Measurements from ENCODE around the gene HOXB7.

Gene HOXB7

GRCh38 chr17:48599354-48599753, 11.5 kb downstream of the HOXB7 start:
- Histone ChIP-seq H3K27me3 (ENCODE audit: control insufficient read depth in 1 of 2, insufficient read depth in 2 of 2, low read length in 2 of 2) (peaks cover 85 to 95% of the 10 kb centered on the region in 2 donors), H3K27ac (ENCODE audit: low read depth, low read length) (no peak overlapping the region), H3K9me3 (ENCODE audit: control insufficient read depth in 1 of 2, low read length in 2 of 2) (no peaks in the 10 kb centered on the region), H3K36me3 (ENCODE audit: control insufficient read depth in 1 of 2, insufficient read depth in 2 of 2, low read length in 2 of 2) (no peaks in the 10 kb centered on the region), H3K4me3 (ENCODE audit: low read depth in 1 of 2, low read length in 2 of 2) (no peak overlapping the region), H3K9ac (ENCODE audit: low read depth in 1 of 2, low read length in 2 of 2) (no peak overlapping the region), H3K4me1 (ENCODE audit: control insufficient read depth in 1 of 2, insufficient read depth in 2 of 2, low read length in 2 of 2) (peaks cover 22 to 32% of the 10 kb centered on the region in 2 donors)

- no peak overlapping the region for H3K27ac ChIP-seq (ENCODE audit: low read depth, low read length)
- H3K4me3 ChIP-seq (ENCODE audit: low read depth in 1 of 2, low read length in 2 of 2): peak overlapping the region in 1 of 2 donors; percentile 66
- H3K4me1 ChIP-seq (ENCODE audit: control insufficient read depth in 1 of 2, insufficient read depth in 2 of 2, low read length in 2 of 2): peaks cover 22 to 32% of the 10 kb centered on the region in 2 donors
- H3K9me3 ChIP-seq (ENCODE audit: control insufficient read depth in 1 of 2, low read length in 2 of 2): no peaks in the 10 kb centered on the region
- H3K27me3 ChIP-seq (ENCODE audit: control insufficient read depth in 1 of 2, insufficient read depth in 2 of 2, low read length in 2 of 2): peaks cover 85 to 94% of the 10 kb centered on the region in 2 donors
- H3K9ac ChIP-seq (ENCODE audit: low read depth in 1 of 2, low read length in 2 of 2): peak overlapping the region in 1 of 2 donors; percentile 35
- no peaks in the 10 kb centered on the region for H3K36me3 ChIP-seq (ENCODE audit: control insufficient read depth in 1 of 2, insufficient read depth in 2 of 2, low read length in 2 of 2)
Measured at GRCh38 chr17:48598736-48599135, 12.1 kb downstream of the HOXB7 start.

GRCh38 chr17:48597778-48598631, 12.8 kb downstream of the HOXB7 start:
- Histone ChIP-seq H3K27ac (ENCODE audit: low read depth, low read length) (peak overlapping the region; percentile 73), H3K4me1 (ENCODE audit: control insufficient read depth in 1 of 2, insufficient read depth in 2 of 2, low read length in 2 of 2) (peaks cover 22 to 32% of the 10 kb centered on the region in 2 donors), H3K9me3 (ENCODE audit: control insufficient read depth in 1 of 2, low read length in 2 of 2) (no peaks in the 10 kb centered on the region), H3K36me3 (ENCODE audit: control insufficient read depth in 1 of 2, insufficient read depth in 2 of 2, low read length in 2 of 2) (no peaks in the 10 kb centered on the region), H3K27me3 (ENCODE audit: control insufficient read depth in 1 of 2, insufficient read depth in 2 of 2, low read length in 2 of 2) (peaks cover 86 to 93% of the 10 kb centered on the region in 2 donors), H3K9ac (ENCODE audit: low read depth in 1 of 2, low read length in 2 of 2) (peak overlapping the region; percentile 35 to 51), H3K4me3 (ENCODE audit: low read depth in 1 of 2, low read length in 2 of 2) (peak overlapping the region; percentile 61 to 66)

GRCh38 chr17:48597528-48597777, 13.4 kb downstream of the HOXB7 start:
- H3K4me3 ChIP-seq (ENCODE audit: low read depth in 1 of 2, low read length in 2 of 2): peak overlapping the region; percentile 61 to 66
- H3K4me1 ChIP-seq (ENCODE audit: control insufficient read depth in 1 of 2, insufficient read depth in 2 of 2, low read length in 2 of 2): peaks cover 18 to 32% of the 10 kb centered on the region in 2 donors
- peak overlapping the region; percentile 35 to 51 for H3K9ac ChIP-seq (ENCODE audit: low read depth in 1 of 2, low read length in 2 of 2)
- H3K27me3 ChIP-seq (ENCODE audit: control insufficient read depth in 1 of 2, insufficient read depth in 2 of 2, low read length in 2 of 2): peaks cover 88 to 91% of the 10 kb centered on the region in 2 donors
- peak overlapping the region; percentile 73 for H3K27ac ChIP-seq (ENCODE audit: low read depth, low read length)
- no peaks in the 10 kb centered on the region for H3K36me3 ChIP-seq (ENCODE audit: control insufficient read depth in 1 of 2, insufficient read depth in 2 of 2, low read length in 2 of 2)
- H3K9me3 ChIP-seq (ENCODE audit: control insufficient read depth in 1 of 2, low read length in 2 of 2): no peaks in the 10 kb centered on the region

- Histone ChIP-seq H3K4me3 (ENCODE audit: low read depth in 1 of 2, low read length in 2 of 2) (peak overlapping the region; percentile 61 to 66), H3K36me3 (ENCODE audit: control insufficient read depth in 1 of 2, insufficient read depth in 2 of 2, low read length in 2 of 2) (no peaks in the 10 kb centered on the region), H3K4me1 (ENCODE audit: control insufficient read depth in 1 of 2, insufficient read depth in 2 of 2, low read length in 2 of 2) (peaks cover 13 to 31% of the 10 kb centered on the region in 2 donors), H3K27ac (ENCODE audit: low read depth, low read length) (peak overlapping the region; percentile 73), H3K27me3 (ENCODE audit: control insufficient read depth in 1 of 2, insufficient read depth in 2 of 2, low read length in 2 of 2) (peaks cover 91 to 92% of the 10 kb centered on the region in 2 donors), H3K9me3 (ENCODE audit: control insufficient read depth in 1 of 2, low read length in 2 of 2) (no peaks in the 10 kb centered on the region), H3K9ac (ENCODE audit: low read depth in 1 of 2, low read length in 2 of 2) (peak overlapping the region; percentile 23 to 25)
Measured at GRCh38 chr17:48596735-48597527, 13.9 kb downstream of the HOXB7 start.

GRCh38 chr17:48596000-48596734, 14.7 kb downstream of the HOXB7 start:
- Histone ChIP-seq H3K9me3 (ENCODE audit: control insufficient read depth in 1 of 2, low read length in 2 of 2) (no peaks in the 10 kb centered on the region), H3K36me3 (ENCODE audit: control insufficient read depth in 1 of 2, insufficient read depth in 2 of 2, low read length in 2 of 2) (no peaks in the 10 kb centered on the region), H3K27ac (ENCODE audit: low read depth, low read length) (peak overlapping the region; percentile 39), H3K4me3 (ENCODE audit: low read depth in 1 of 2, low read length in 2 of 2) (peak overlapping the region; percentile 61 to 66), H3K27me3 (ENCODE audit: control insufficient read depth in 1 of 2, insufficient read depth in 2 of 2, low read length in 2 of 2) (peaks cover 90% of the 10 kb centered on the region in 2 donors), H3K4me1 (ENCODE audit: control insufficient read depth in 1 of 2, insufficient read depth in 2 of 2, low read length in 2 of 2) (peaks cover 8 to 25% of the 10 kb centered on the region in 2 donors), H3K9ac (ENCODE audit: low read depth in 1 of 2, low read length in 2 of 2) (peak overlapping the region in 1 of 2 donors; percentile 25)

- Histone ChIP-seq H3K9me3 (ENCODE audit: control insufficient read depth in 1 of 2, low read length in 2 of 2) (no peaks in the 10 kb centered on the region), H3K27me3 (ENCODE audit: control insufficient read depth in 1 of 2, insufficient read depth in 2 of 2, low read length in 2 of 2) (peaks cover 89 to 90% of the 10 kb centered on the region in 2 donors), H3K9ac (ENCODE audit: low read depth in 1 of 2, low read length in 2 of 2) (no peak overlapping the region), H3K4me3 (ENCODE audit: low read depth in 1 of 2, low read length in 2 of 2) (peak overlapping the region in 1 of 2 donors; percentile 3), H3K36me3 (ENCODE audit: control insufficient read depth in 1 of 2, insufficient read depth in 2 of 2, low read length in 2 of 2) (no peaks in the 10 kb centered on the region), H3K4me1 (ENCODE audit: control insufficient read depth in 1 of 2, insufficient read depth in 2 of 2, low read length in 2 of 2) (peaks cover 8 to 25% of the 10 kb centered on the region in 2 donors), H3K27ac (ENCODE audit: low read depth, low read length) (no peak overlapping the region)
Measured at GRCh38 chr17:48595278-48595999, 15.4 kb downstream of the HOXB7 start.

- H3K27me3 ChIP-seq (ENCODE audit: control insufficient read depth in 1 of 2, insufficient read depth in 2 of 2, low read length in 2 of 2): peaks cover 89 to 90% of the 10 kb centered on the region in 2 donors
- peak overlapping the region; percentile 66 for H3K27ac ChIP-seq (ENCODE audit: low read depth, low read length)
- H3K4me1 ChIP-seq (ENCODE audit: control insufficient read depth in 1 of 2, insufficient read depth in 2 of 2, low read length in 2 of 2): peaks cover 8 to 25% of the 10 kb centered on the region in 2 donors
- H3K9ac ChIP-seq (ENCODE audit: low read depth in 1 of 2, low read length in 2 of 2): peak overlapping the region in 1 of 2 donors; percentile 2
- H3K4me3 ChIP-seq (ENCODE audit: low read depth in 1 of 2, low read length in 2 of 2): no peak overlapping the region
- H3K36me3 ChIP-seq (ENCODE audit: control insufficient read depth in 1 of 2, insufficient read depth in 2 of 2, low read length in 2 of 2): no peaks in the 10 kb centered on the region
- H3K9me3 ChIP-seq (ENCODE audit: control insufficient read depth in 1 of 2, low read length in 2 of 2): no peaks in the 10 kb centered on the region
Measured at GRCh38 chr17:48594538-48595277, 16.1 kb downstream of the HOXB7 start.
